DMS53 (cell line): ENCODE results near the gene FAM114A1.

Experiments used
- DNase-seq: peaks from one replicate; lab custom pipeline; 2025; lab: John Stamatoyannopoulos, UW

FAM114A1 gene

GRCh38 chr4:38867478-38868058 lies at the start of gene FAM114A1:
TSS of gene FAM114A1 (plus strand) at chr4:38867806. CDS start at chr4:38878079, 10,273 bp downstream.
- DNase-seq: peak; percentile 95

GRCh38 chr4:38818441-38818976 lies 49.1 kb upstream of the FAM114A1 start:
- no peak for DNase-seq

- no peak for DNase-seq
Observed at GRCh38 chr4:38819569-38819968, 48.0 kb upstream of the FAM114A1 start.

GRCh38 chr4:38820329-38821061 lies 47.1 kb upstream of the FAM114A1 start:
- DNase-seq: no peak

- no peak for DNase-seq
Observed at GRCh38 chr4:38821739-38822138, 45.9 kb upstream of the FAM114A1 start.

- DNase-seq: no peak
Observed at GRCh38 chr4:38822748-38823303, 44.8 kb upstream of the FAM114A1 start.

- DNase-seq: no peak
Observed at GRCh38 chr4:38823766-38824165, 43.8 kb upstream of the FAM114A1 start.

GRCh38 chr4:38829237-38829636 lies 38.4 kb upstream of the FAM114A1 start:
- no peak for DNase-seq

GRCh38 chr4:38831653-38832052 lies 36.0 kb upstream of the FAM114A1 start:
- no peak for DNase-seq

GRCh38 chr4:38832206-38832605 lies 35.4 kb upstream of the FAM114A1 start:
- DNase-seq: no peak

GRCh38 chr4:38832624-38833528 lies 34.7 kb upstream of the FAM114A1 start:
- DNase-seq: peak; percentile 23

- no peak for DNase-seq
Observed at GRCh38 chr4:38834570-38834969, 33.0 kb upstream of the FAM114A1 start.

GRCh38 chr4:38837334-38837733 lies 30.3 kb upstream of the FAM114A1 start:
- DNase-seq: no peak

- DNase-seq: no peak
Observed at GRCh38 chr4:38837849-38838248, 29.8 kb upstream of the FAM114A1 start.

- DNase-seq: peak; percentile 98
Observed at GRCh38 chr4:38842994-38843393, 24.6 kb upstream of the FAM114A1 start.

GRCh38 chr4:38846015-38846414 lies 21.6 kb upstream of the FAM114A1 start:
- DNase-seq: no peak

- peak; percentile 58 for DNase-seq
Observed at GRCh38 chr4:38855466-38855865, 12.1 kb upstream of the FAM114A1 start.

- DNase-seq: peak; percentile 78
Observed at GRCh38 chr4:38856046-38856445, 11.6 kb upstream of the FAM114A1 start.

- peak; percentile 95 for DNase-seq
Observed at GRCh38 chr4:38856524-38857337, 10.9 kb upstream of the FAM114A1 start, which contains the start of gene TLR6. TSS of gene TLR6 (minus strand) at chr4:38856817. CDS start at chr4:38829473, 27,344 bp downstream.

GRCh38 chr4:38857354-38858096 lies 10.1 kb upstream of the FAM114A1 start:
- peak; percentile 76 for DNase-seq
